ENCODE results near the gene LCN6. TPM values are rescaled to one million over a fixed set of nuclear protein-coding genes. Genes with fewer than 3 reads are reported as not detected.

The LCN6 gene
- total and polyA plus RNA-seq, 2 experiments from 2014 or later, result not detected

DNA sequence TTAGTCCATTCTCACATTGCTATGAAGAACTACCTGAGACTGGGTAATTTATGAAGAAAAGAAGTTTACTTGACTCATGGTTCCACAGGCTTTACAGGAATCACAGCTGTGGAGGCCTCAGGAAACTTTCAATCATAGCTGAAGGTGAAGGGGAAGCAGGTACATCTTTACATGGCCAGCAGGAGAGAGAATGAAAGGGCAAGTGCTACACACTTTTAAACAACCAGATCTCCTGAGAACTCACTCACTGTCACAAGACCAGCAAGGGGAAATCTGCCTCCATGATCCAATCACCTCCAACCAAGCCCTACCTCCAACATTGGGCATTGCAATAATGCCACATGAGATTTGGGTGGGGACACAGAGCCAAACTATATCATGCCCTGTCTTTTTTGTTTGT, 3.5 kb upstream of the LCN6 start:
- no peaks in the 10 kb centered on the region for H4K20me1 ChIP-seq (ENCODE audit: insufficient read depth, poor library complexity, severe bottlenecking)
- no peaks in the 10 kb centered on the region for H3K9me2 ChIP-seq (replicated peaks; ENCODE audit: insufficient read depth)
- H2AFZ ChIP-seq, result no peak overlapping the region
- H3K79me2 ChIP-seq, result no peaks in the 10 kb centered on the region
- no peaks in the 10 kb centered on the region for H3K27me3 ChIP-seq
- TF ChIP-seq EZH2phosphoT487 (IDR thresholded peaks at IDR 0.05; ENCODE audit: low read depth, severe bottlenecking, unreplicated experiment), result no peak
- TF ChIP-seq, protein P1, sequence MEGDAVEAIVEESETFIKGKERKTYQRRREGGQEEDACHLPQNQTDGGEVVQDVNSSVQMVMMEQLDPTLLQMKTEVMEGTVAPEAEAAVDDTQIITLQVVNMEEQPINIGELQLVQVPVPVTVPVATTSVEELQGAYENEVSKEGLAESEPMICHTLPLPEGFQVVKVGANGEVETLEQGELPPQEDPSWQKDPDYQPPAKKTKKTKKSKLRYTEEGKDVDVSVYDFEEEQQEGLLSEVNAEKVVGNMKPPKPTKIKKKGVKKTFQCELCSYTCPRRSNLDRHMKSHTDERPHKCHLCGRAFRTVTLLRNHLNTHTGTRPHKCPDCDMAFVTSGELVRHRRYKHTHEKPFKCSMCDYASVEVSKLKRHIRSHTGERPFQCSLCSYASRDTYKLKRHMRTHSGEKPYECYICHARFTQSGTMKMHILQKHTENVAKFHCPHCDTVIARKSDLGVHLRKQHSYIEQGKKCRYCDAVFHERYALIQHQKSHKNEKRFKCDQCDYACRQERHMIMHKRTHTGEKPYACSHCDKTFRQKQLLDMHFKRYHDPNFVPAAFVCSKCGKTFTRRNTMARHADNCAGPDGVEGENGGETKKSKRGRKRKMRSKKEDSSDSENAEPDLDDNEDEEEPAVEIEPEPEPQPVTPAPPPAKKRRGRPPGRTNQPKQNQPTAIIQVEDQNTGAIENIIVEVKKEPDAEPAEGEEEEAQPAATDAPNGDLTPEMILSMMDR (IDR thresholded peaks at IDR 0.05; ENCODE audit: poor library complexity), result no peak
- TF ChIP-seq EZH2 (IDR thresholded peaks at IDR 0.05; ENCODE audit: borderline replicate concordance), result no peak
- no peaks in the 10 kb centered on the region for H3K36me3 ChIP-seq (replicated peaks; ENCODE audit: insufficient read depth, low read depth)
- DNase-seq (ENCODE audit: low spot score), result no peak
- H3K4me3 ChIP-seq, result no peak overlapping the region
- H3K27ac ChIP-seq, result no peak overlapping the region
- H3K4me1 ChIP-seq (ENCODE audit: insufficient read depth), result no peaks in the 10 kb centered on the region
- no peak overlapping the region for H3K4me2 ChIP-seq
- H3K9me3 ChIP-seq (ENCODE audit: low read depth), result no peaks in the 10 kb centered on the region

DNA sequence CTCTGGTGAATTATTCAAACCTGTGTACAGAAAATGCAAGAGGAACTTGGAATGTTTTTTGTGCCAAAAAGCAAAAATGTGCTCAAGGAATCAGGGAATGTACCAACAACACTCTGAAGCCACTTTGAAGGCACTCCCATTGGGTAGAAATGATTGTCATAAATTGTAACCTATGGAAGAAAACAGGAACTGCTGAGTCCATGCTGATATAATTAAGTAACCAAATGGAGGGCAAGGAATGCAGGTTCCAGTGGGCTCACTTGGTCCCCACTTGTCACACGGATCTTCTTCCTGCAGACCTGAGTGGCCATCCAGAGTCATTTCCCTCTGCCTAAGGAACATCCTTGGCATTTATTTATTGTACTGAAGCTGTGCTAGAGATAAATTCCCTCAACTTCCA, 2.9 kb upstream of the LCN6 start:
- Histone ChIP-seq H3K9me3 (ENCODE audit: low read depth) (no peaks in the 10 kb centered on the region), H3K79me2 (no peaks in the 10 kb centered on the region), H2AFZ (no peak overlapping the region), H3K36me3 (replicated peaks; ENCODE audit: insufficient read depth, low read depth) (no peaks in the 10 kb centered on the region), H3K27ac (no peak overlapping the region), H3K4me1 (ENCODE audit: insufficient read depth) (no peaks in the 10 kb centered on the region), H3K4me3 (no peak overlapping the region), H4K20me1 (ENCODE audit: insufficient read depth, poor library complexity, severe bottlenecking) (no peaks in the 10 kb centered on the region), H3K9me2 (replicated peaks; ENCODE audit: insufficient read depth) (no peaks in the 10 kb centered on the region), H3K4me2 (no peak overlapping the region), H3K27me3 (no peaks in the 10 kb centered on the region)
- DNase-seq (ENCODE audit: low spot score), result no peak
- 92% methylated on average over 1 of the region's 1 CpG for WGBS (ENCODE audit: low lambda C conversion rate, missing lambda C conversion rate)
- TF ChIP-seq EZH2 (IDR thresholded peaks at IDR 0.05; ENCODE audit: borderline replicate concordance) (no peak), EZH2phosphoT487 (IDR thresholded peaks at IDR 0.05; ENCODE audit: low read depth, severe bottlenecking, unreplicated experiment) (no peak)
- TF ChIP-seq, protein P1 (IDR thresholded peaks at IDR 0.05; ENCODE audit: poor library complexity), result no peak

DNA sequence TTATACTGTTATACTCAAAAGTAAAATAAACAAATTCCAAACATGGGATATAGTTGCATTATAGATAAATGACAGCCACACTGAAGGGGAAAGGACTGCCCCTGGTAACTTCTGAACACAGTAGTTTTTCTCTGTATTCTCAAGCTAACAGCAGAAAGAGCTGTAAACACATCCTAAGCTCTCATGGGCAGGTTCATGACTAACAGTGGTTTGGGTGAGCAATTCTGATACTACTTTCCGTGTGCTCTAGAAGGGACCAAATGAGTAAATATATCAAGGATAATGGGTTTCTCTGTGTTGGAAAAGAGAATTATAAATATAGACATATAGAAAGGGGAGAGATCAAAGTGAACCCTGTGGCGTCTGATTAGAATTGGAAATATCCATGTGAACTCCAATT, 2.2 kb upstream of the LCN6 start:
- H3K36me3 ChIP-seq (replicated peaks; ENCODE audit: insufficient read depth, low read depth), result no peaks in the 10 kb centered on the region
- H4K20me1 ChIP-seq (ENCODE audit: insufficient read depth, poor library complexity, severe bottlenecking), result no peaks in the 10 kb centered on the region
- no peaks in the 10 kb centered on the region for H3K79me2 ChIP-seq
- no peak overlapping the region for H3K4me2 ChIP-seq
- H3K4me3 ChIP-seq, result no peak overlapping the region
- no peaks in the 10 kb centered on the region for H3K9me2 ChIP-seq (replicated peaks; ENCODE audit: insufficient read depth)
- no peak overlapping the region for H2AFZ ChIP-seq
- no peaks in the 10 kb centered on the region for H3K9me3 ChIP-seq (ENCODE audit: low read depth)
- no peaks in the 10 kb centered on the region for H3K4me1 ChIP-seq (ENCODE audit: insufficient read depth)
- TF ChIP-seq, protein P1 (IDR thresholded peaks at IDR 0.05; ENCODE audit: poor library complexity), result no peak
- no peak for TF ChIP-seq EZH2 (IDR thresholded peaks at IDR 0.05; ENCODE audit: borderline replicate concordance)
- no peak for TF ChIP-seq EZH2phosphoT487 (IDR thresholded peaks at IDR 0.05; ENCODE audit: low read depth, severe bottlenecking, unreplicated experiment)
- H3K27me3 ChIP-seq, result no peaks in the 10 kb centered on the region
- no peak for DNase-seq (ENCODE audit: low spot score)
- 79% methylated on average over 2 of the region's 2 CpGs for WGBS (ENCODE audit: low lambda C conversion rate, missing lambda C conversion rate)
- no peak overlapping the region for H3K27ac ChIP-seq

Data from hepatocyte (in vitro differentiated cells).